Measurements from ENCODE around the gene ZNF227.

DNA sequence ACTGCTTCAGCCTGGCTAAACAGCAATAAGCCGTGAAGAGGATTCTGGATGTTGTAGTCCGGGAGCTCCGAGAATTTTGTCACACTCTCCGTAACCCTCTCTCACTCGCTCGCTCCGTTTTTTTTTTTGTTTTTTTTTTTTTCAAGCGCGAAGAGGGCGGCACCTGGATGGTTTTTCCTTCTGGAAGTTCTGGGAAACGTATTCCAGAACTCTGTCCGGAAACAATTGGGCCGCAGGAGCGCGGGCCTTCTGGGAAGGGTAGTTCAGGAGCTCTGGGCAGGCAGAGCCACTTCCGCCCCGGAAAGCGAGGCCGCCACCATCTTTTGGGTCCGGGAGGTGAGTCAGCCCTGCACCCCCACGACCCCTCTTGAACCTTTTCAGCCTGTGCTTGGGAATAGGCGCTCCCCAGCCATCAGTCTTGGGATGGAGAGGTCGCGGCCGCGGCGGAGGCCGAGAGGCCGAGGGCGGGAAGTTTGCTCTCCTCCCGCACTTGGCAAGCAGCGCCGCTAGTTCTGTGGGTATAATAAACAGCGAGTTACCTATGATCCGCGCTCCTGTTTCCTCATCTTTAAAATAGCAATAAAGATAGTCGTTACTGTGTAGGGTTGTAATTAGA is at the start of gene ZNF227:
- TF ChIP-seq, protein P1, sequence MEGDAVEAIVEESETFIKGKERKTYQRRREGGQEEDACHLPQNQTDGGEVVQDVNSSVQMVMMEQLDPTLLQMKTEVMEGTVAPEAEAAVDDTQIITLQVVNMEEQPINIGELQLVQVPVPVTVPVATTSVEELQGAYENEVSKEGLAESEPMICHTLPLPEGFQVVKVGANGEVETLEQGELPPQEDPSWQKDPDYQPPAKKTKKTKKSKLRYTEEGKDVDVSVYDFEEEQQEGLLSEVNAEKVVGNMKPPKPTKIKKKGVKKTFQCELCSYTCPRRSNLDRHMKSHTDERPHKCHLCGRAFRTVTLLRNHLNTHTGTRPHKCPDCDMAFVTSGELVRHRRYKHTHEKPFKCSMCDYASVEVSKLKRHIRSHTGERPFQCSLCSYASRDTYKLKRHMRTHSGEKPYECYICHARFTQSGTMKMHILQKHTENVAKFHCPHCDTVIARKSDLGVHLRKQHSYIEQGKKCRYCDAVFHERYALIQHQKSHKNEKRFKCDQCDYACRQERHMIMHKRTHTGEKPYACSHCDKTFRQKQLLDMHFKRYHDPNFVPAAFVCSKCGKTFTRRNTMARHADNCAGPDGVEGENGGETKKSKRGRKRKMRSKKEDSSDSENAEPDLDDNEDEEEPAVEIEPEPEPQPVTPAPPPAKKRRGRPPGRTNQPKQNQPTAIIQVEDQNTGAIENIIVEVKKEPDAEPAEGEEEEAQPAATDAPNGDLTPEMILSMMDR (IDR thresholded peaks at IDR 0.05; ENCODE audit: low read depth, low read length, poor library complexity, severe bottlenecking): no peak
- TF ChIP-seq EZH2phosphoT487 (IDR thresholded peaks at IDR 0.05; ENCODE audit: borderline replicate concordance, low read length): no peak

Measured in DOHH2 (cell line).